Medulla oblongata (tissue), 1 donor: ENCODE measurements around the gene GREB1.
"Not testable (repeated sequence)": the region's sequence is repeated elsewhere in the genome, so short reads cannot be mapped to it uniquely, and the experiment has no call there.

Experiments used
- DNase-seq: peaks from one replicate; pipeline ENCODE4 v3.0.0-alpha.2; 2015; ENCODE audit errors: extremely low spot score

The GREB1 gene

GRCh38 chr2:11637546-11637945 lies 103.7 kb downstream of the GREB1 start:
- no peak for DNase-seq

DNA sequence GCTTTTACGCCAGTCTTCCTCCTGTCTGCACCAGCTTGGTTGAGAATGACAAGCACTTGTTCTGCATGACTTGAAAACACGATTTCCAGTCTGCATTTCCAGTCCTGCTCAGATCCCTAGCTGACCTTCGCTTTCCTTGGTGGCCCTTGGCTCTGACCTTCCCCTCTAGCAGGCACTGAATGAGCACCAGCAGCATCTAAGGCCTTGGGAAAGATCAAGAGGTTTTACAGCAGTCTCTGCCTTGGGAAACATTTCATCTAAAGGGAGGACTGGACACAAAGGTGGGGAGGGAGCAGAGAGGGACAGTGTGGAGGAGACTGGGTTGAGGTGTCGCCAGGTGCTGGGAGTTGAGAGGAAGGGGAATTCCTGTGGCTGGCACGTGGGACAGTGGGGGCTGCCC lies 105.7 kb downstream of the GREB1 start:
- no peak for DNase-seq

DNA sequence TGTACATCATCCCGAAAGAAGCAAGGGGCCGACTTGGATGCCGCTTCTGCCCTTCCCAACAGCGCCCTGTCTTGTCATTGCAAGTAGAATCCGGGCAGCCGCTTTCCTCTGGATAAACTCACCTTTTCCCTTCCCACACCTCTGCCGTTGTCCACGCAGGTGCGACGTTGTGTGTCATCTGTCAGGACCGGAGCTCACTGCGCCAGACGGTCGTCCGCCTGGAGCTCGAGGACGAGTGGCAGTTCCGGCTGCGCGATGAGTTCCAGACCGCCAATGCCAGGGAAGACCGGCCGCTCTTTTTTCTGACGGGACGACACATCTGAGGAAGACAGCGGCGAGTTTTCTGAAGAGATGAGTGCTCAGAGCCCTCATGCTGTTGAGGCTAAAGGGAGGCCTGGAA lies 106.3 kb downstream of the GREB1 start:
- no peak for DNase-seq

- no peak for DNase-seq
These were observed 109.1 kb downstream of the GREB1 start for GRCh38 chr2:11642972-11643371.

- no peak for DNase-seq
These were observed 110.4 kb downstream of the GREB1 start for GRCh38 chr2:11644293-11644692.

GRCh38 chr2:11646530-11646929 lies 112.7 kb downstream of the GREB1 start:
- no peak for DNase-seq

DNA sequence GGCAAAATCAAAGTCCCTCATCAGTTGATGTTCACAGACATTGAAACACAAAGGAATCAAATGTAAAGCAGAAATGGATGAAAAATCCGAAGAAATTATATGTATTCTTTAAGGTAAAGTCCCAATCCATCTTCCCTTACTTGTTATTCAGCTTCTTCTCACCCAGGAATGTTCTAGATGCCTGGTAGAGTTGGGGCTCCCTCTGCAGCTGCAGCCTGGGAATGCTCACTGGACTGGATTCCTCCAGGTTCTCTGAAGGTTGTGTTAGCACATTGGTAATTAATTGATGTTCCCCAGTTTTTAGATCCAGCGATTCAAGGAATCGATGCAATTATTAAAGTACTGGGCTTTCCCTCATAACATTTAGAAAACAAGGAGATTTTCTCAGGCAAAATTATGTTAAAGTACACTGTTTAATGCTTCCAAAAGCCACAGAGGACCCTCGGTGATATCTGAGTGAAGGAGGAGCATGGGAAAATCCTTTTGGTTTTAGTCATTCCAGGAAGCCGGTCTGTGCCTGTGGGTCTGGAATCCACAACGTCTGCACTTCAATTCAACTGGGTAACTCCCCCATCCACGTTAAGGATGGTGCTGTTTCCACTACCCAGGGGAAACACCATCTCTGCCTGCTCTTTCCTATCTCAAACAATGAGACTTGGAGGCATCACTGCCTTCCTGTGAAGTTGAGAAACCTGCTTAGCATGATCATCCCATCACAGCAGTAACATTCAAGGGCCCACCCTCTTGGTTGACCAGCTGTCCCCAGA lies 114.2 kb downstream of the GREB1 start:
- DNase-seq: peak; percentile 36

DNA sequence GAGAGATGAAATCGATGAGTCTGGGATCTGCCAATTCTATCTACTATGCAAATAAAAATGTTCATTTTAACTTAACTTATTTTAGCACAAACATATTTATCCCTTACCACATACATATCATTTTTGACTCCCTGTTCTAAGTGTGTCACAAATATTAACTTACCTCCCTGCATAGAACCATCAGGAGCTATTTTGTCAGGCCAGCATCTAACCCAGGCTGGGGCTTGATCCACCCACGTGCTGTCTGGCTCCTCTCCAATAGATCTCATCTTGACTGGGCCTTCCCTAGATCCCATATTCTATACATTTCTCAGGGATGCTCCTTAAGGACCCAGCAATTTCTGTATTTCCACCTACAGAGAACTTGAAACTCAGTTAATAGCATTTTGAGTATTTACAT lies 115.2 kb downstream of the GREB1 start:
- no peak for DNase-seq

DNA sequence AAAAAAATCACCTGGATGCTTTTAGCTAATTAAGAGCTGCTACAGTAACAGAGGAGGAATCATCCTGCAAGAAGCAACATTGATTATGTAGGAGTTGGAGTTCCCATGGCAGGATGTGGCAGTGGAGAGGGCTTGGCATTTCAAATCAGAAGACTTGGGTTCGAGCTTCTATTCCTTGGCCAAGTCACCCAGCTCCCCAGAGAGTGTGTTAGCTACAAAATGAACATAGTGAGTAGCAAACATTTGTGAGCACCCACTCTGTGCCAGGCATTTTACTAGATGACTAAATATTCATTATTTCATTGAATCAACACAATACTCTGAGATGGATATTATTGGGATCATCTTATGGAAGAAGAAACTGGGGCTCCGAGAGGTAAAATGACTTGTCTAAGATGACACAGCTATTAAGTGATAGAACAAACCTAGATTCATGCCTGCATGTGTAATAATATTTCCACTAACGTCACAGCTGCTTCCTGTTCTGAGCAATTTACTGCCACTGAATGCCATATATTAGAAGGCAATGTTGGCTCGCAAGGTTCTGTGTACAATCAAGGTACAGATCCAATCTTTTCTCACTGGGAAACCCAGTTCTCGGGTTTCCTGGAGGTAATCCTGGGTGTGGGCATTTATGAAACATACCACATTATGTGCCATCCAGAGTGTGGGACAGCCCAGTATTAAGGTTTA lies 118.2 kb downstream of the GREB1 start:
- DNase-seq: no peak

DNA sequence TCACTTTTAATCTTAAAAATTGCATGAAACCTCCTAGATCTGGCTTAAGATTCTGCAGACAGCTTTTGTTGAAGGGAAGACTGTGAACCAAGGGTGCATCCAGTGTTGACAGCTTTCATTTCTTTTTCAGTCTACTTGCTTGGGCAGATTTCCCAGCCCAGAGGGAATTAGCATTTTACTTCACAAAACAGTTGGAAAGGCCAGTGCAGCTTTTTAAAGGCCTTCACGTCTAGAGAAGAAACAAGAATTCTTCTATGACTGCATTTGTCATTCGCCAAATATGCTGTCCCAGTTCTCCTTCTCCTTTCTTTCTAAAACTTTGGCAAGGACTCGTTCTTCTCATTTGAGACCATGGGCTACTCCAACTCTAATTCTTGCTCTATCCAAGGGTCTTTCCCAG lies 118.7 kb downstream of the GREB1 start:
- peak; percentile 87 for DNase-seq

DNA sequence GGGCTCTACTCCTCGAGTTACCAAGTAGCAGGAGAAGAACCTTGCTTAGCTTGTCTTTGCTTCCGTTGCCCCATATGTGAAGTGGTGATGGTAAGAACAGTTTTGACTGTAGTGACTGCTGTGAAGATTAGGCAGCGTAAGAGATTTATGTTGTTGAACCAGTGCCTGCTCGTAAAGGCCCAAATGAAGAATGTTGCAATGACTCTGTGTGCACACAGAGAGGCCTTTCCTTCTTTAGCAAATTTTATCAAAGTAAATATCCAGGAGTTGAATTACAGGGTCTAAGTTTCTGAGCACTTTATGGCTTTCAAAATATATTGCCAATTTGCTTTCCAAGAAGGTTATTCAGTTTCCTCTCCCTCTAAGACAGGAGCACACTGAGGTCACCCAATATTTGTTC lies 121.7 kb downstream of the GREB1 start:
- no peak for DNase-seq

DNA sequence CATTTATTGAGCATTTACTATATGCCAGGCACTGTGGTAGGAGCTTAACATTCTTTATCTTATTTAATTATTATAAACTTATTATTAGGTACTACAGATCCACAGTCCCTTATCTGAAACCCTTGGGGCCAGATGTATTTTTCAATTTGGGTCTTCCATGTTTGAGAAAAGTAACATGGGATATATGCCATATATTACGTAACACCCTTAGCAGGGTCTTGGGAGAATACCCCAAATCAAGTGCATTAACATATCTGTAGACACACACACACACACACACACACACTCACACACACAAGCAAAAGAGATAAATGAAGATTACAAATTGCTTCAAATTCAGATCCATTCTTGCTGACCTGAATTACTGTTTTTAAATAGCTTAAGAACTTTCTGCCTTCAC lies 122.4 kb downstream of the GREB1 start:
- DNase-seq: no peak

DNA sequence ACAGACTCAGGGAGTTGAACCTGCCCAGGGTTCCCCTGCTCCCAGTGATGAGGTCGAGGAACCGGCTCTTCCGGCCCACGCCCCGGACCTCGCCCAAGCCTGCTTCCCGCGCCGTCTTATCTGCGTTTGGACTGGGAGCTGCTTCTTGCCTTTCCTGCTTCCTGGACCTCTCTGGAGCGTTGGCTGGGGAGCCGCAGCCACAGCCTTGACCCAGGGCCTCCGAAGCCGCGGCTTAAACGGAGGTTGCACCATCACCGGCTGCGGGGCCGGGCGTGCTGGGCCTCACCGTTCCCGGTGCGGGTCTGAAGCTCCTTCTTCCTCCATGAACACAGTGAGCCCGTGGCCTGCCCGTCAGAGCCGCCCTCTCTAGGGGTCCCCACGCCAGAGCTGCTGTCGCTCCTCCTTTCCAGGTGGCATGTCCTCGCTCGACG lies 122.8 kb downstream of the GREB1 start:
- DNase-seq: no peak

DNA sequence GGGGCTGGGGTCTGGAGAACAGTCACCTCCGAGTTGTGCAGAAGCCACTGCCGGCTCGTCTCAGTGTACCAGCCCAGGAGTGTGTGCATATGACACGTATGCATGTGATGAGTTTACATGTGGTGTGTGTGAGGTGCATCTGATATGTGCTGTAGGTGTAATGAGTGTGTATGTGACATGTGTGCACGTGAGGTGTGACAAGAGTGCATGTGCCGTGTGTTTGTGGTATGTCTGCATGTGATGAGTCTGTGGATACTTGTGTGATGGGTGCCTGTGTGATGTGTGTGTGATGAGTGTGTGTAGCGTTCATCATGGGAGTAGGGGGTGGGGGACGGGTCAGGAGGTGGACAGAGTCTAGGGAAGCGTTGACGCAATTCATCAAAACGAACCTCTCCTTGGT lies 123.3 kb downstream of the GREB1 start:
- no peak for DNase-seq

DNA sequence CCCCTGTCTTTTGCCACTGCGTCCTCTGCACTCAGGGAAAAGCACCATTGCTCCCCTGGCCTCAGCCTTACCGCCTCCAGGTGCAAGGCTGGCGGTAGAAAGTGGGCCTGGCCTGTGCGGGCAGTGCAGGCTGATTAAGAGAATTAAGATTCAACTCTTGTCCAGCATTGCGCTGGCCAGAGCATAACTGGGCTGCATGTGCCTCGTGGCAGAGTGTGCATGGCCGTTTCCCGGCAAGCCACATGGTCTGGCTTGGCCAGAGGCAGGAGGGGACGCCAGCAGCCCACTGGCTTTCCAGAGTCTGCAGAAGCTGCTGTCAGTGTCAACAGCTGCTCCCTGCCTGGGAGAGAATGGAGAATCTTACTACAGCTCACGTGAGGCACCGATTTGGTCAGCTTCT lies 123.8 kb downstream of the GREB1 start:
- DNase-seq: peak; percentile 59

DNA sequence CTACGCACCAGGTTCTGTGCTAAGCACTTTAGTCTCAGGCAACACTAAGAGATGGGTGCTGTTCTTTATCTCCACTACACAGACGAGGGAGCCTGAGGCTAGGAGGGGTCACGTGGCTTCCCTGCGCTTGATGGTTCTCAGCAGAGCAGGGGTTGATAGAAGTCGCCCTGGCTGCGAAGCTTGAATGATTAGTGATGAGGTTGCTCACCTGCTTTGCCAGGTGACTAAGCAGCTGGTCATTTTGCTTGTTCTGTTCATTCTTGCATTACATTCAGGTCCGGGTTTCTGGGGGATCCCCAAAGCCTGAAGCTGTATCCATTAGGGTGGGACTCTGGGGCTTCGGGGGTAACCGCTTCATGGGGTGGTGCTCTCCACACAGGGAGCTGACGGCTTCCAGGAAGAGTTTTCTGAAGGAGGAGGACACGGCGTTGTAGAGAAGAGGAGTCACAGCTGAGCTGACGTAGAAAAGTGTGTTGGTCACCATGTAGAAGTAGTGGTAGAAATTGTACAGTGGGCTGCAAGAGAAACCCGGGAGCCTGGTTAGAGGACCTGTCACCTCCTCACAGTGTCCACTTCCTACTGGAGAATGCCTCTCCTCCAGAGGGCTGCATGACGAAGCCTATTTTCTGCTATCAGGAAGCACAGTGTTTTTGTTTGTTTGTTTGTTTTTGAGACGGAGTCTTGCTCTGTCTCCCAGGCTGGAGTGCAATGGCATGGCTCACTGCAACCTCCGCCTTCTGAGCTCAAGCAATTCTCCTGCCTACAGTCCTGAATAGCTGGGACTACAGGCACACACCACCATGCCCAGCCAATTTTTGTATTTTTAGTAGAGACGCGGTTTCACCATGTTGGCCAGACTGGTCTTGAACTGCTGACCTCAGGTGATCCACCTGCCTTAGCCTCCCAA lies 124.6 kb downstream of the GREB1 start:
- no peak for DNase-seq

DNA sequence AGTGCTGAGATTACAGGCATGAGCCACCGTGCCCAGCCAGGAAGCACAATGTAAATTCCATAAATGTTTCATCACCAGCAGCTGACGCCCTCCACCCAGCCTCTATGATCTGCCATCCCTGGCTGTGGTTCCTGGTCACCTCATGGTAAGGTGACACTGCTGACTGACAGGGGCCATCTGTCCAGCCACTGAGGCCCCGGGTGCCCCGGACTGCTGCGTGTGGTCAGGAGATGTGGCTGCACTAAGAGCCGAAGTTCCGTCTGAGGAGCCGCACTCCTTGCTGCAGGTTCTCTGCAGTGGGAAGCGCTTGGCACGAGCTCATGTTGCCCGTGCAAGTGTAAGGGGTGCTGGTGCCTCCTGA lies 125.2 kb downstream of the GREB1 start:
- DNase-seq: no peak

DNA sequence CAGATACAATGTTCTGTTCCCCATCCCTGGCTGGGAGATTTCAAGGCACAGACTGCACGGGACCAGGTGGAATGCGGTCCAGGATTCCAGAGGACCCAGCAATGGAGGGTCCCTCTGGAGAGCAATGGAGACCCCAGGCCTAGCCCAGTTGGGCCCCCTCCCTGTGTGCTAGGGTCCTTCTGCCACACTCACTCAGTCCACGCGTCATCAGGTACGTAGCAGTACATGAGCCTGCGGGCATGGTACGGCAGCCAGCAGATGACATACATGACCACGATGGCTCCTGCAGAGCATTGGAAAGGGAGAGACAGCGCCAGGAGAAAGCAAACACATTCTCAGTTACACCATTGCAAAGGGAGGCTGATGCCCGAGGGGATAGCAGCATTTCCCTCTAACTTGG lies 126.0 kb downstream of the GREB1 start:
- no peak for DNase-seq

DNA sequence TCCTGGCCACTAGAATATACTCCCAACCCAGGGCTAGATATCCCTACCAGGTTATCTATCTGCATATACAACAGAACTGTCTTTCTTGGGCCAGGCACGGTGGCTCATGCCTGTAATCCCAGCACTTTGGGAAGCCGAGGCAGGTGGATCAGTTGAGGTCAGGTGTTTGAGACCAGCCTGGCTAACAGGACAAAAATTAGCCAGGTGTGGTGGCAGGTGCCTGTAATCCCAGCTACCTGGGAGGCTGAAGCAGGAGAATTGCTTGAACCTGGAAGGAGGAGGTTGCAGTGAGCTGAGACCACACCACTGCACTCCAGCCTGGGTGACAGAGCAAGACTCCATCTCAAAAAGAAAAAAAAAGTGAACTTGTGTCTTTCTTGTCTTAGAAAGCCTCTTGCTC lies 126.6 kb downstream of the GREB1 start:
- DNase-seq: not testable (repeated sequence)

DNA sequence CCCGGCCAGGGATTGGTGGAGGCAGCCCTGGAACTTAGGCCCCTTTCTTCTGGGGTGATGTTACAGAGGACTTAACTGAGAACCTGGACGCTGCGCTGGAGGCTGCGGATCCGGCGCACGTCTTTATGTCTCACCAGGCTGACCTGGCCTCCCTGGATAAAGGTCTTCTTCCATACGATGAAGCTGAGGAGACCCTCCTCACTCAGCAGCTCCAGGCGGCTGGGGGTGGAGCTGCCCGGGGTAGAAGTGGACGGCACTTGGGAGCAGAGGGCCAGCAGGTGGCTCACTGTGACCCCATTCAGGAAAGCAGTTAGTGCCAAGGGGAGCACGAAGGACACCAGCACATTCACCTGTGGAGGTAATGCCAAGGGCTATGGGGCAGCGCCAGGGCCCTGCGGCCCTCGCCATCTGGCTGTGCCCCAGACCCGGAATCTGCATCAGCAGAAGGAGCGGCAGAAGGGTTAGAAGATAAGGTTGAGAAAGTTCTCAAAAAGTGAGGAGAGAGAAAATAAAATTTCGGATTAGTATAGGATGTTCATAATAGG lies 128.1 kb downstream of the GREB1 start:
- no peak for DNase-seq

DNA sequence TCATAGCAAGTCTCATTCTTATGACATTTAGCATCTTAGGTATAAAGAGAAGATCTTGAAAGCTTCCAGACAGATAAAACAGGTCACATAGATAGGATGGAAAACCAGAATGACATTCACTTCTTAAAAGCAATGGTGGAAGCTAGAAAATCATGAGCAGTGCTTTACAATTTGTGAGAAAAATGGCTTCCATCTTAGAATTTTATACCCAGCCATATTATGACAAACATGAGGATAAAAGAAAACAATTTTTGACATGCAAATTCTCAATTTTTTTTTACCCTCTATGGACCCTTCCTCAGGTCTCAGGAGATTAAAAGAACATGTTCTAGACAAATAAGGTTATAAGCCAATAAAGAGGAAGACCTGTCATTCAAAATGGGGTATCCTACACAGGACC lies 129.0 kb downstream of the GREB1 start:
- DNase-seq: no peak

DNA sequence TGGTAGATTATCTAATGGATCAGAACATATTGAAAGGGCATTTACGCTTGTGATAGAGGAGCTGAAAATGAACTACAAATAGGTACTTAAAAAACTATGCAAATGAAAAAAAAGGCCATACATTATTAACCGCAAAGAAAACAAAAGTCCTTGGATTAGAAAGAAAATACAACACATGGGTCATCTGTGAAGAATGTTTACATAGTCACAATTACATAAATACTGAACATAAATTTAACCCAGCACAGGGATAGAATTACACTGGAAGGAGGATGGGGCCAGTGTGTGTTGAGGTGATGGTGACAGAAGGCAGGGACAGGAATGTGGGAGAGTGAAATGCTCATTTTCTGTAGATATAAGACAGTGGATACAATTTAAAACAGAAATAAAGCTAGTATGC lies 129.6 kb downstream of the GREB1 start:
- DNase-seq: no peak
